Peyer's patch (tissue), 4 donors: ENCODE measurements around the gene MRE11.

ENCODE experiments used
- CTCF ChIP-seq, 6 experiments: fragments of 450-650 bp in 4 of 6; fragments of 200-600 bp in 2 of 6; sonication (generic) in 1 of 6; IDR thresholded peaks; one replicate each; pipeline ENCODE4 v1.5.1; 2017 to 2019; ENCODE audit warnings: antibody characterized with exemption in 6 of 6, mild to moderate bottlenecking in 3 of 6, moderate library complexity in 1 of 6
- POLR2A ChIP-seq, 2 donors: fragments of 450-650 bp; IDR thresholded peaks; one replicate each; pipeline ENCODE4 v1.5.1; 2017; ENCODE audit warnings: antibody characterized with exemption in 2 of 2, mild to moderate bottlenecking in 2 of 2, moderate library complexity in 2 of 2

DNA sequence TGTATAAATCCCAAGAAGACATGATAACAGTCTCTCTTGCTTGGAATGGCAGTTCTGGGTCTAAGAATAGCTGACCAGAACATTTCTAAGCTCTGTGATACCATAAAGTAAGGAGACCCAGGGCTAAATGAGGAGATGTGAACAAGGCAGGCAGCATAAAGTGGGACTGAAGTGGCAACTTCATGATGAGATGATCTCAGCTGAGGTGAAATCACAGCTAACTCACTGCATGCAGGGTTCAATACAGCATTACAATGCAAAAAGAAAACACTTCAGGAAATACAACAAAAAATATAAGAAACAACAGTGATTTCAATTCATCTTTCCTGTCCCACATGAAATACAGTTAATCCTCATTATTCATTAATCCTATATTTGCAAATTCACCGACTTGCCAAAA lies 44.6 kb downstream of the MRE11 start:
- TF ChIP-seq POLR2A (IDR thresholded peaks at IDR 0.05) = no peak
- no peak for TF ChIP-seq CTCF (IDR thresholded peaks at IDR 0.05)
